GDM1 (cell line): ENCODE measurements around the gene KDM6B.

Experiments
- DNase-seq: peaks from one replicate; lab custom pipeline; 2025; lab: John Stamatoyannopoulos, UW

KDM6B gene

GRCh38 chr17:7880076-7880868, 46.3 kb downstream of the KDM6B start:
- DNase-seq: no peak

- DNase-seq: no peak
Measured at GRCh38 chr17:7881276-7882054, 47.4 kb downstream of the KDM6B start.

- peak; percentile 41 for DNase-seq
Measured at GRCh38 chr17:7882068-7882467, 48.1 kb downstream of the KDM6B start.

DNA sequence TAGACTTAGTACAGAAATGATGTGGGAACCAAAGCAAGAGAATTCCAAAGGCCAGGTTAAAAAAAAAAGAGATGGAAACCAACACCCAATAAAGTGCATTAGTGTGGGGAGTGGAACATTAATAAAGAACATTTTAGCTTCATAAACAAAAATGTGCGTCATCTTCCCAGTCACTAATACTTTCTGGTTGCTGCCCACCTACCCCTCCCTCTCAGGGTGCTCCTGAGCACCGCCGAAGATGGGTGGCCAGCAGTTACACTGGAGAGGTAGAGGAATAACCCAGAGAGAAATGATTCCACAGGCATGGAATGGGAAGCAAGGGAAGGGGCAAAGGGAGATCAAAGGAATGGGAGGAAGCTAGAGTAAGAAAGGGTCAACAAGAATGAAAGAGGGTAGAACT, 48.6 kb downstream of the KDM6B start:
- no peak for DNase-seq
